Activated CD4-positive, alpha-beta T cell treated with anti-CD3 and anti-CD28 coated beads, Interleukin-10, Interleukin-2, amounts not matched to agents 100 ng/mL and 50 ng/mL, durations not matched to agents 16 hours and 8 hours (primary cell): ENCODE measurements around the gene CEACAM21.
A peak's percentile ranks its signal among the peaks of the same experiment; 100 is the strongest.

Source experiments
- DNase-seq: peaks from one replicate; pipeline ENCODE4 v3.0.0-alpha.2; 2020

CEACAM21 gene

GRCh38 chr19:41587101-41587837, 11.3 kb downstream of the CEACAM21 start:
- DNase-seq, result no peak

- no peak for DNase-seq
Measured at GRCh38 chr19:41587838-41588210, 11.9 kb downstream of the CEACAM21 start.

- DNase-seq, result peak; percentile 6
Measured at GRCh38 chr19:41588497-41589209, 12.7 kb downstream of the CEACAM21 start.

- DNase-seq, result no peak
Measured at GRCh38 chr19:41589371-41589770, 13.4 kb downstream of the CEACAM21 start.

DNA sequence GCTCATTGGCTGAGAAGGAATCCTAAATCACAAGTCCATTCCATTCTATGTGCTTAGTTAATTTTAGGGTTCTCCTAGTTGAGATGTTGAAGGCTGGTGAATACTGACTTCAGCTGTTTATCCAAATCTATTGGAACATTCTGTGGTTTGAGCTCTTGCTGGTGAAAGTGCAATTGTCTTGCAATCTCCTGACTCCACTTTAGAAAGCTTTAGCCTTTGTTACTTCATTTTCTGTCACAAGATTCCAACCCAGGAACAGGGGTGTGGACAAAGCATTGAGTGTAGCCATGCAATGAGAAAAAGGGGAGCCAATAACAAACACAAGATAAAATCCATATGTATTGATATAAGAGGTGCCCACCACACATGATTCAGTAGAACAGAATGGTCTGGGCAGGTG, 15.0 kb downstream of the CEACAM21 start:
- DNase-seq, result no peak

GRCh38 chr19:41591951-41592562, 16.1 kb downstream of the CEACAM21 start:
- no peak for DNase-seq

DNA sequence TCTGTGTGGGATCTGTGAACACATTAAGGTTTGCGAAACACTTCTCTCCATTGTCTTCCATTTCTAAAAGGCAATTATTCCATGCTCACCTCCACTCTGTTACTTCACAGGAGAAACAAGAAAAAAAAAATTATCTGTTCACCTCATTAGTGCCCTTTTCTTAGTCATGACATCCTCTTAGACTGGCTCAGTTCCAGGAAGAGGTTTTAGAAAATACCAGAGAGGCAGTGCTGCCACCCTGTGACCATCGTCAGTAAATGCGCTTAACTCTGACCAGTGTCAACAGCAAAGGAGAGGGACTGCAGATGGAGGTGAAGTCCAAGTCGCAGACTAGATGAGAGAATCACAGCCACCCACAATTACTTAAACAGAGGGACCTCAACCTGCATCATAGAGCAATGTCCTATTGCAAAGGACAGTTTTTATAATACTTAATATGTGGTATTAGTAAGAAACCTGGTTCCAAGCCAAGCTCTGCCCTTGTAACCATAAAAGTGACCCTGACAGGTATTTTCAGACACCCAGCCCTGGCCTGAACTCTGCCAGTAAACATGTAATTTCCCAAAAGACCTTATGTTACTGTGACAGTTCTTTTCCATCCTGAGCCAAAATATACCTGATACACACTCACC, 19.4 kb downstream of the CEACAM21 start:
- peak; percentile 86 for DNase-seq

- no peak for DNase-seq
Measured at GRCh38 chr19:41595890-41596280, 19.9 kb downstream of the CEACAM21 start.

DNA sequence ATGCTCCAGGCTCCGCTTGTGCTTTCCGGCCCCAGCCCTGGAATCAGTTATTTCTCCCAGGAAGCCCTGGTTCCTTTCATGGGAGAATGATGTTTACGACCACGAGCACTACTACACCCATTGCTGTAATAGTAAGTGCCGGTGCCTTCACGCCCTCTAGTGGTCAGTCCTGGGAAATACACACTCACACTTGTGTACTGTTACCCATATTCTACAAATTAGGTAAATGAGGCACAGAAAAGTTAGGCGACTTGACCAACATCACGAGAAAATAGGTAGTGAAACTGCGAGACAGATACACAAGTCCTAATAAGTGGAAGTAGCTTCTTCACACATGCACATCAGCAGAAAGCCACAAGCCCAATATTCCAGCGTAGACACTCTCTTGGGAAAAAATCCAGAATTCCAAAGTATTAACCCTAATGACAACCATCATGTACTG, 21.7 kb downstream of the CEACAM21 start:
- peak; percentile 83 for DNase-seq

GRCh38 chr19:41599175-41599966, 23.4 kb downstream of the CEACAM21 start:
- DNase-seq, result no peak

DNA sequence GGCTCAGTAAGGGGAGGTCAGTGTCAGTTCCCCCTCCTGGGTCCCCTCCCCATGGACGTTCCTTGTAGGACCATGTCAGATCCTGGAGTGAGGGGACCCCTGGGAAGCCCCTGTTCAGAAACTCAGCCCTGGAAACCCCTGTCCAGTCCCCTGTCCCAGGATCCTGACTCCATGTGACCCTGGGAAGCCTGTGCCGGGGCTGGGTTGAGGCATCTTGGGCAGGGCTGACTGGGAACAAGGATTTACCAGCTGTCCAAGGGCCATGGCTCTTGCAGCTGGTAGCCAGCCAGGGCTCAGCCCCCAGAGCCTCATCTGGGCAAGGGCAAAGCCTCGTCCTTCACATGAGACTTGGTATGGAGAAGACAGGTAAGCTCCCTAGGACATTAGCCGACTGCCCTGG, 25.8 kb downstream of the CEACAM21 start:
- no peak for DNase-seq

DNA sequence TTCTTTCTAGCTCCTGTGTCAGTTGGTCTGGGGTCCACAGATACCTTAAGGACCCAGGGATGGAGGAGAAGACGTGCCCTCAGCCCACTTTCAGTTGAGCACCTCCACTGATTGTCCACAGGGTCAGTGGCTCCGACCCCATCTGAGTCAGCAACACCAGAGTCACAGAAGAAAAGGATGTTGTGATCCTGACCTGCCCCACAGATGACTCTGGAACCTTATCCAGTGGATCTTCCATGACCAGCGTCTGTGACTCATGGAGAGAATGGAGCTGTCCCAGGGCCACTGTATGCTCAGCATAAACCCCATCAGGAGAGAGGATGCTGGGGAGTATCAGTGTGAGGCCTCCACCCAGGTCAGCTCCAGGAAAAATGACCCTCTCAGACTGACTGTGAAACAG, 28.9 kb downstream of the CEACAM21 start:
- no peak for DNase-seq

DNA sequence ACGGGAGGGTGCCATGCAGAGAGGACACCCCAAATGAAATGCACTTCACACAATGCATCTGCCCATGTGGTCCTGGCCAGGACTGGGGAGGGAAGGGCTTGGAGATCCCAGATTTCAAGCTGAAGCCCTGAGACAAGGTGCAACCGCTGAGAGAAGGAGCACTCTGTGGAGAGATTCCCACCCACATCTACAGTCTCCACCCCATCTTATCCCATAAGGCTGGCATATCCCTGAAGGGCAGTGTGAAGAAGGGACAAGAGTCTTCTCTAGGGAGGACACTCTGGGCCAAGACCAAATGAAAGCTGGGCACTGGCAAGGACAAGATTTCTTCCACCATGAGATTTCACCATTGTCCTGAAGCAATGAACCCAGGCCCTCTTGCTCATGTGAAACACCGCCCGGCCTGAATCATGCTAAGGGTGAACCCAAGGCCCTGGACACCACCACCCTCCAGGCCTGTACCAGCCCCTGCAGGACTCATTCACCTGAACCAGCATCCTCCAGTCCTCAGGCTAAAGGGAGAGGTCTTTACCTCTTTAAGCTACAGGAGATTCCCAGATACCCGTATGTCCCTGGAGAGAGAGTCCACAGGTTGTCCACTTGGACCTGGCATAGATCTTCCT, 30.4 kb downstream of the CEACAM21 start:
- DNase-seq, result no peak

DNA sequence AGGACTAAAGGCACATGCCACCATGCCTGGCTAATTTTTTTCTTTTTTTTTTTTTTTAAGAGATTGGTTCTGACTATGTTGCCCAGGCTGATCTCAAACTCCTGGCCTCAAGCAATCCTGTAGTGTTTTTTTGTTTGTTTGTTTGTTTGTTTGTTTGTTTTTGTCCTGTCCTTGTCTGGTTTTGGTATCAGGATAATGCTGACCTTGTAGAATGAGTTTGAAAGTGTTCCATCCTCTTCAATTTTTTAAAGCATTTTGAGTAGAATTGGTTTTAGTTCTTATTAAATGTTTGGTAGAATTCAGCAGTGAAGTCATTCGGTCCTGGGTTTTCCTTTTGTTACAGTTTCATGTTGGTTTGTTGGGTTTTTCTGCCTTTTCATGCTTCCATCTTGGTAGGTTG, 31.7 kb downstream of the CEACAM21 start:
- no peak for DNase-seq

- DNase-seq, result no peak
Measured at GRCh38 chr19:41610789-41611188, 34.8 kb downstream of the CEACAM21 start.

DNA sequence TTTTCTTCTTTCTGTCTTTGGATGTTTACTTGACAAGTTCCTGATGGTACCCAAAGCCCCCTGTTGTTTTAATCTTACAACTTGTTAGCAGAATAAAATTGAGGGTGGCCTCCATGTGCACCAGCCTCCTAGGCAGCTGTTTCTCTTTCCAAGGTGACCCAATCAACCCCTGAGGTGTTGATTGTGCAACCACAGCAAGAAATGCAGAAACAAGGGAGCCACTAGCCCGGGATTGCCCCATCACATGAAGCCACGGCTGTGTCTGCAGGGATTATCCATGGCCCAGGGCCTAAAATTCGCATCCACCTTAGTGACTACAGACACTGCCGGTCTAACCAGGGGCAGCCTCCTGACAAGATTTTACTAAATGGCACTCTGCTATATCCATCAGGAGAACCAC, 36.5 kb downstream of the CEACAM21 start:
- no peak for DNase-seq

DNA sequence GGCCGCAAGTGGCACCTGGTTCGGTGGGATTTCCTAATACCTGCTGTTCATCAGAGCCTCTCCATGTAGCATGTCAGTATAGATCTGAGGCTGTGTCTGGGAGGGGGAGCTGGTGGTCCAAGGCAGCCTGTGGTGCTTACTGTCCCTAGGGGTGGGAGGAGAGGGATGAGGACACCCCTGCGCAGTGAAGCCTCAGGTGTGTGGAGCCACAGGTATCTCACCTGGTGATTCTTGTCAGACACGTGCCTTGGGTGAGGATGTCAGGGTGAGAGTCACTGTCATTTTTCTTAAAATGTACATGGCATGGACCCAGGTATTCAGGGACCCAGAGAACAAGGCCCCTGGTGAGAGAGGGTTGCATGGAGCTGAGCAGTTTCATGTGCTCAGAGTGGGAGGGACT, 39.2 kb downstream of the CEACAM21 start:
- no peak for DNase-seq

DNA sequence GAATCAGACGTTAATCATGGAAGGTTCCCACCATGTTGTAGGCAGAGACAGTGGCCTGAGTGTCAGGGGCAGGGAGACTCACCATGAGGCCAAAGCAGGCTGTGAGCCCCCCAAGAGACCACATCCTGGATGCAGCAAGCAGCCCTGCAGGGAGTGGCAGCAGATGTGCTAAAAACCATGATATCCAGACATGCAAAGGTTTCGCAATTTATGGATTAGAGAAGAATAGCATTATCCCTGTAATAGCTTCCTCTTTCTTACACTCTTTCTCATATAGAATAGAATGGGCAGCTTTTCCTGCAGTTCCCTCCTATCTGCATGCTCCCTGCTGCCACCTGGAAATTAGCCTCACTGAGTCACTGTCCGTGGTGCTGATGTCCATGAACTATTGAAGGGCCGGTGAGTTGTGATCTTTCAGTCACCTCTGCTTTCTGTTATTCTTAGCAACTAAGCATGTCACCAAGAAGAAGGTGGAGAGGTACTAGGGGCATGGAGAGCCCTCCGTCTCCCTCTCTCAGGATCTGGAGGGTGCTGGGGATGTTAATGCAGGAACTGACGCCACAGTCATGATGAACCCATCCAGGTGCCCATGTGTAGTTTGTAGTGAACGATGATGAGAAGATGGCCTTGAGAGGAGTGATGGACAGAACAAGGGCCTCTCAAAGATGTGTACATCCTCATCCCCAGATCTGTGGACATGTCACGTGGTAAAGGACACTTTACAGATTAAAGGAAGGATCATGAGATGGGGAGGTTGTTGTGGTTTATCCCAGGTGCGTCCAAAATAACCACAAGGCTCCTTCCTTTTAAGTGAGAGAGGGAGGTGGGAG, 41.0 kb downstream of the CEACAM21 start:
- DNase-seq, result no peak

DNA sequence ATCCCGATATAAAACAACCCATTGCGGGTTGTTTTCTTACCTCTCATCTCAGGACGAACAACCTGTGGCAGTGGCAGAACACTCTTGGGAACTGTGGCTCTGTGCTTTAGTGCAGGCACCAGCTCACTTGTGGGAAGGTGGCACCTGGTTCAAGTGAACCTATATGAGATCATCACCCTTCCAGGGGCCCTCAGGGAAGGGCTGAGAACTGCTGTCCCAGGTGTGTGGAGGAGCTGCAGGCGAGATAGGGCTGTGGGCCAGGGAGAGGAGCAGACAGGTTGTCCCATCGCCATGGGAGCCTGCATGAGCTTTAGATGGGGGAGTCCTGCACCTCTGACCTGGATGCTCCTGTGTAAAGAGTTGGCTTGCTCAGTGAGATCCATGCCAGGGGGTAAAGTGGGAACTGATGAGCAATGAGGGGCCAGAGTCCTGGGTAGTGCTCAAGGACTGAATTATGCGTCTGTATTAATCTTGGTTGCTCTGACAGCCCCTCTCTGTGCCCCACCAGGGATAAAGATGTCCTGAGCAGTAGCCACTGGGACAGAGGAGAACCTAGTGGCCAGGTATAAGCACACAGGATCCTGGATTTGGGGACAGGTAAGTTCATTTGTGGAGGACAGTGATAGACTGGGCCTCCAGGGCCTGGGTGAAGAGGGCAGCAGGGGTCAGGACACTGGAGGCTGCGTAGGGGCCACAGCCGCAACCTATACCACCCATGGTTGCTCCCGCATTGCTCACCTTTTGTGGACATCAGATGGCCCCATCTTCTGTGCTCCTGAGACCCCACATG, 42.2 kb downstream of the CEACAM21 start:
- no peak for DNase-seq

DNA sequence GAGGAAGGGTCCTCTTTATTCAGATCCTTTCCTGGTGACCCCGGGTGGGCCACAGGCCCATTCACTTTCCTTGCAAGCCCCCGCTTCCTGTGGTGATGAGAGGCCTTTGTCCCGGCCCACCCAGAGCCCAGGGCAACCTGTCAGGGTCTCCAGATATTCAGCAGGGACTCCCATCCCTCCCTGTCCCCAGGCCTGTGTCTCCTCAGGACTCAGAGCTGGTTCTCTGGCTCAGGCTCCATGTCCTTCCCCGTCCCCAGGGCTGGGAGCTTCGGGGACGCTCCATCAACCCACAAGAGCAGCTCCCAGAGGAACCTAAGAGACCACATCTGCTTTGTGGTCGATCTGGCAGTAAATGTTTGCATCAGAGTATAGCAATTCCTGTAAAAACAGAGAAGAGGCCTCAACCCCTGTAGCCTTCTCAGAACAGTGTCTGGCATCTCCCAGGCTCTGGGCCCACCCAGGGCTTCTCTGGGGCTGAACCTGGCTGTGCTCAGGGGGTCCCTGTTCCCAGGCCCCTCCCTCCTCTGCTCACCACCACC, 43.1 kb downstream of the CEACAM21 start:
- DNase-seq, result no peak
